ENCODE measurements around the gene NGF. TPM values are rescaled to one million over a fixed set of nuclear protein-coding genes. Genes with fewer than 3 reads are reported as not detected.

NGF gene
- total and polyA plus RNA-seq, 2 of the 8 experiments (the other 6 are each of a cell fraction or from before 2014, with no cell fraction given), result 1.6 TPM; not detected in 1

DNA sequence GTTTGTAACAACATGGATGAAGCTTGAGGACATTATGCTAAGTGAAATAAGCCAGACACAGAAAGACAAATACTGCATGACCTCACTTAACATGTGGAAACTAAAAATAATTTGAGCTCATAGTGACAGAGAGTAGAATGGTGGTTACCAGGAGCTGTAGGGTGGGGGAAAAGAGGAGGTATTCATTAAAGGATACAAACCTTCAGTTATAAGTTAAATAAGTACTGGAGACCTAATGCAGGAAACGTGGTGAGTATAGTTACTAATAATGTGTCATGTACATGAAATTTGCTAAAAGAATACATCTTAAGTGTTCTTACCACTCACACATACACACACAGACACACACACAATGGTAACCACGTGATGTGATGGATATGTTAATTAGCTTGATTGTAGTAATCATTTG, 86.7 kb downstream of the NGF start:
- Histone ChIP-seq H3K27ac (ENCODE audit: low read depth, low read length) (no peak overlapping the region), H4K5ac (ENCODE audit: insufficient read length, low read depth, low read length) (no peak overlapping the region), H3K56ac (replicated peaks; ENCODE audit: insufficient read length, low read depth, low read length) (no peak overlapping the region), H3K14ac (ENCODE audit: insufficient read length) (no peak overlapping the region), H2BK12ac (ENCODE audit: low read depth, low read length) (no peak overlapping the region), H2BK15ac (ENCODE audit: low read length) (no peak overlapping the region), H2BK20ac (ENCODE audit: low read length) (no peak overlapping the region), H2BK120ac (replicated peaks; ENCODE audit: low read depth, low read length) (no peak overlapping the region), H2AFZ (ENCODE audit: low read length) (no peak overlapping the region), H3K79me2 (ENCODE audit: control insufficient read depth in 1 of 2, insufficient read depth in 2 of 2, low read length in 2 of 2) (no peaks in the 10 kb centered on the region), H3K4me3 (ENCODE audit: extremely low read depth in 1 of 4, insufficient read depth in 2 of 4, low read depth in 3 of 4, low read length in 4 of 4) (no peak overlapping the region), H3K27me3 (replicated peaks in 1 of 4; ENCODE audit: control insufficient read depth in 3 of 4, extremely low read depth in 1 of 4, insufficient read depth in 3 of 4, low read length in 3 of 4) (no peaks in the 10 kb centered on the region), H3K23me2 (ENCODE audit: low read depth, low read length) (no peaks in the 10 kb centered on the region), H3K9me3 (ENCODE audit: insufficient read depth in 2 of 2, low read depth in 1 of 2, low read length in 1 of 2) (0 out of 4 replicates have a peak, but pooled peaks cover 0 to 5% of the 10 kb centered on the region in 2 experiments), H4K91ac (replicated peaks; ENCODE audit: insufficient read length, low read length) (no peak overlapping the region), H3K4ac (replicated peaks; ENCODE audit: insufficient read length, low read depth, low read length) (no peak overlapping the region), H4K20me1 (replicated peaks in 1 of 2; ENCODE audit: control insufficient read depth in 1 of 2, insufficient read depth in 2 of 2, low read length in 2 of 2) (no peaks in the 10 kb centered on the region), H2AK5ac (ENCODE audit: low read depth, low read length) (no peak overlapping the region), H3K23ac (ENCODE audit: insufficient read length) (no peak overlapping the region), H3K4me1 (replicated peaks in 1 of 4; ENCODE audit: control insufficient read depth in 3 of 4, insufficient read depth in 4 of 4, low read length in 3 of 4) (no peaks in the 10 kb centered on the region), H3K4me2 (ENCODE audit: insufficient read depth in 1 of 2, low read depth in 2 of 2, low read length in 2 of 2) (no peak overlapping the region), H3K18ac (ENCODE audit: extremely low read depth, low read length) (no peak overlapping the region), H3K36me3 (ENCODE audit: control insufficient read depth in 2 of 4, insufficient read depth in 4 of 4, low read length in 3 of 4) (no peaks in the 10 kb centered on the region), H2BK5ac (ENCODE audit: low read depth, low read length) (no peak overlapping the region), H4K8ac (ENCODE audit: extremely low read depth, insufficient read depth, low read length) (no peak overlapping the region), H3K79me1 (ENCODE audit: low read depth, low read length) (no peaks in the 10 kb centered on the region), H3K9ac (replicated peaks in 1 of 4; ENCODE audit: extremely low read depth in 1 of 4, low read depth in 3 of 4, low read length in 3 of 4) (no peak overlapping the region)
- 72% methylated on average over 2 of the region's 2 CpGs; no CpG with 5 or more reads in 1 of the 2 experiments for WGBS, 2 experiments (ENCODE audit: extremely low coverage in 1 of 2, insufficient coverage in 1 of 2, insufficient read length in 1 of 2, insufficient replicate concordance in 2 of 2, low coverage in 1 of 2, low lambda C conversion rate in 2 of 2, missing lambda C conversion rate in 1 of 2)
- FAIRE-seq (no peak), DNase-seq (ENCODE audit: low read depth in 1 of 2, low spot score in 2 of 2) (no peak)
- POLR2A ChIA-PET (ENCODE audit: partially characterized antibody), result interaction anchor here (0.6 kb wide), 1 partner anchor 95 kb away, joined by 3 read pairs; no protein-coding TSS in a partner anchor
- CTCF ChIA-PET (ENCODE audit: partially characterized antibody), result interaction anchor here (1.4 to 1.9 kb wide), 2 partner anchors 12 to 24 kb away, joined by 3 to 7 read pairs; no protein-coding TSS in a partner anchor
- TF ChIP-seq FOSL1 (IDR thresholded peaks at IDR 0.05; ENCODE audit: insufficient read depth, low read depth, low read length) (no peak), SP4 (IDR thresholded peaks at IDR 0.05; ENCODE audit: low read length) (no peak), SIX5 (IDR thresholded peaks at IDR 0.05; ENCODE audit: low read depth, low read length) (no peak), CREB1 (IDR thresholded peaks at IDR 0.05) (no peak), SAP30 (IDR thresholded peaks at IDR 0.05; ENCODE audit: insufficient read depth, insufficient replicate concordance, low read length) (no peak), PHF8 (conservative IDR thresholded peaks at IDR 0.05; ENCODE audit: low read depth, low read length) (no peak)

Data from H1 (cell line).